MCF 10A (cell line): ENCODE results near the gene DCBLD1. TPM values are rescaled to one million over a fixed set of nuclear protein-coding genes. Genes with fewer than 3 reads are reported as not detected.
A peak's percentile ranks its signal among the peaks of the same experiment; 100 is the strongest.

ENCODE experiments used
- BruUV-seq: library from RNA; stranded (reverse); fragments of 400-500 nt; replicated peaks from 2 replicates; lab custom pipeline; 2021; lab: Mats Ljungman, UMichigan
- CTCF ChIA-PET: fragments of 300-600 bp; sonication (Branson Sonifier 250); formaldehyde crosslinking; extraction: SDS; loops from one replicate; lab custom pipeline; 2021; ENCODE audit warnings: antibody characterized with exemption, inconsistent platforms; lab: Yijun Ruan, JAX
- POLR2A ChIA-PET: fragments of 300-600, 350-650 bp; sonication (Branson Sonifier 250); formaldehyde crosslinking; extraction: SDS; loops from one replicate; lab custom pipeline; 2020; ENCODE audit warnings: antibody characterized with exemption, inconsistent platforms; lab: Yijun Ruan, JAX
- DNase-seq: peaks from one replicate; pipeline ENCODE4 v3.0.0-alpha.2; 2018; ENCODE audit not compliant: unreplicated experiment
- H3K27ac Mint-ChIP-seq: one replicate; pipeline ENCODE4 v1.8.0; 2022; ENCODE audit warnings: mild to moderate bottlenecking, low read depth, mixed read lengths; ENCODE audit not compliant: unreplicated experiment
- H3K27me3 Mint-ChIP-seq: one replicate; pipeline ENCODE4 v1.8.0; 2022; ENCODE audit warnings: mixed read lengths; ENCODE audit not compliant: insufficient read depth, unreplicated experiment
- H3K36me3 Mint-ChIP-seq: one replicate; pipeline ENCODE4 v1.8.0; 2022; ENCODE audit warnings: mild to moderate bottlenecking, moderate library complexity, mixed read lengths; ENCODE audit not compliant: insufficient read depth, unreplicated experiment
- H3K4me1 Mint-ChIP-seq: one replicate; pipeline ENCODE4 v1.8.0; 2022; ENCODE audit warnings: mixed read lengths; ENCODE audit not compliant: insufficient read depth, unreplicated experiment
- H3K4me3 Mint-ChIP-seq: one replicate; pipeline ENCODE4 v1.8.0; 2022; ENCODE audit warnings: mild to moderate bottlenecking, moderate library complexity, mixed read lengths; ENCODE audit not compliant: unreplicated experiment
- H3K9me3 Mint-ChIP-seq: one replicate; pipeline ENCODE4 v1.8.0; 2022; ENCODE audit warnings: mixed read lengths; ENCODE audit not compliant: unreplicated experiment
- CTCF ChIP-seq: fragments of 200-600 bp; IDR thresholded peaks from one replicate; pipeline ENCODE4 v1.8.0; 2022; ENCODE audit warnings: antibody characterized with exemption, mild to moderate bottlenecking; ENCODE audit not compliant: unreplicated experiment
- intact Hi-C: fragments of 100-400 bp; cut with micrococcal nuclease; formaldehyde crosslinking; loops from 2 replicates; pipeline ENCODE4 v1.14.1; 2022
- total RNA-seq: library from RNA; stranded (reverse); gene quantifications from 2 replicates; pipeline ENCODE4 v1.2.3, GENCODE V29; 2022

Gene DCBLD1
- total RNA-seq, 1 experiment from 2014 or later: 25.4 TPM

GRCh38 chr6:117533775-117534174 lies 51.3 kb downstream of the DCBLD1 start:
- ChIA-PET CTCF (no interaction called here), POLR2A (no interaction called here)
- intact Hi-C loops: no loop called here
- peaks cover 21% of the 10 kb centered on the region for H3K36me3 Mint-ChIP-seq
- no peaks in the 10 kb centered on the region for H3K9me3 Mint-ChIP-seq
- no peak overlapping the region for H3K27ac Mint-ChIP-seq
- no peak for TF ChIP-seq CTCF
- H3K27me3 Mint-ChIP-seq: no peaks in the 10 kb centered on the region
- peaks cover 17% of the 10 kb centered on the region for H3K4me1 Mint-ChIP-seq
- DNase-seq: no peak
- no TSS peak for BruUV-seq
- H3K4me3 Mint-ChIP-seq: no peak overlapping the region

- BruUV-seq: no TSS peak
- TF ChIP-seq CTCF: no peak
- H3K4me3 Mint-ChIP-seq: no peak overlapping the region
- ChIA-PET POLR2A (interaction anchor here (0.9 kb wide), 1 partner anchor 52 kb away, joined by 3 read pairs; no protein-coding TSS in a partner anchor), CTCF (interaction anchor here (0.6 to 1.5 kb wide), 4 partner anchors 9 to 84 kb away, joined by 3 to 5 read pairs (median 3); no protein-coding TSS in a partner anchor)
- H3K4me1 Mint-ChIP-seq: peaks cover 22% of the 10 kb centered on the region
- no peaks in the 10 kb centered on the region for H3K9me3 Mint-ChIP-seq
- no peak for DNase-seq
- peaks cover 24% of the 10 kb centered on the region for H3K36me3 Mint-ChIP-seq
- intact Hi-C loops: no loop called here
- H3K27ac Mint-ChIP-seq: no peak overlapping the region
- H3K27me3 Mint-ChIP-seq: no peaks in the 10 kb centered on the region
These were observed 52.5 kb downstream of the DCBLD1 start for GRCh38 chr6:117534974-117535373.

GRCh38 chr6:117536317-117536716 lies 53.8 kb downstream of the DCBLD1 start:
- no peak for TF ChIP-seq CTCF
- POLR2A ChIA-PET: interaction anchor here (1.0 kb wide), 1 partner anchor 24 kb away, joined by 3 read pairs; no protein-coding TSS in a partner anchor
- H3K36me3 Mint-ChIP-seq: peaks cover 36% of the 10 kb centered on the region

GRCh38 chr6:117538615-117539014 lies 56.1 kb downstream of the DCBLD1 start:
- CTCF ChIA-PET: no interaction called here
- peaks cover 43% of the 10 kb centered on the region for H3K36me3 Mint-ChIP-seq
- no peak for TF ChIP-seq CTCF

More at GRCh38 chr6:117536317-117536716, 53.8 kb downstream of the DCBLD1 start:
- H3K4me1 Mint-ChIP-seq: peaks cover 26% of the 10 kb centered on the region
- no peaks in the 10 kb centered on the region for H3K27me3 Mint-ChIP-seq
- no peak for DNase-seq
- CTCF ChIA-PET: interaction anchor here (0.7 to 1.5 kb wide), 2 partner anchors 86 to 1316 kb away, joined by 3 to 5 read pairs; no protein-coding TSS in a partner anchor
- intact Hi-C loops: no loop called here
- H3K27ac Mint-ChIP-seq: peak overlapping the region; percentile 82
- BruUV-seq: no TSS peak
- H3K9me3 Mint-ChIP-seq: no peaks in the 10 kb centered on the region
- H3K4me3 Mint-ChIP-seq: no peak overlapping the region

More at GRCh38 chr6:117538615-117539014, 56.1 kb downstream of the DCBLD1 start:
- no peak overlapping the region for H3K4me3 Mint-ChIP-seq
- DNase-seq: no peak
- peak overlapping the region; percentile 49 for H3K27ac Mint-ChIP-seq
- intact Hi-C loops: no loop called here
- H3K4me1 Mint-ChIP-seq: peaks cover 26% of the 10 kb centered on the region
- no TSS peak for BruUV-seq
- no peaks in the 10 kb centered on the region for H3K9me3 Mint-ChIP-seq
- POLR2A ChIA-PET: interaction anchor here (0.6 to 0.7 kb wide), 2 partner anchors 65 to 66 kb away, joined by 3 to 5 read pairs; no protein-coding TSS in a partner anchor
- H3K27me3 Mint-ChIP-seq: no peaks in the 10 kb centered on the region
